IPS DF 19.7 (cell line): Measurements from ENCODE around the gene NKAIN1.
A peak's percentile ranks its signal among the peaks of the same experiment; 100 is the strongest.
"Not testable (repeated sequence)": the region's sequence is repeated elsewhere in the genome, so short reads cannot be mapped to it uniquely, and the experiment has no call there.

Experiments
- DNase-seq: peaks from one replicate; pipeline ENCODE4 v3.0.0-alpha.2; 2013; ENCODE audit warnings: low read depth, low spot score

NKAIN1 gene

DNA sequence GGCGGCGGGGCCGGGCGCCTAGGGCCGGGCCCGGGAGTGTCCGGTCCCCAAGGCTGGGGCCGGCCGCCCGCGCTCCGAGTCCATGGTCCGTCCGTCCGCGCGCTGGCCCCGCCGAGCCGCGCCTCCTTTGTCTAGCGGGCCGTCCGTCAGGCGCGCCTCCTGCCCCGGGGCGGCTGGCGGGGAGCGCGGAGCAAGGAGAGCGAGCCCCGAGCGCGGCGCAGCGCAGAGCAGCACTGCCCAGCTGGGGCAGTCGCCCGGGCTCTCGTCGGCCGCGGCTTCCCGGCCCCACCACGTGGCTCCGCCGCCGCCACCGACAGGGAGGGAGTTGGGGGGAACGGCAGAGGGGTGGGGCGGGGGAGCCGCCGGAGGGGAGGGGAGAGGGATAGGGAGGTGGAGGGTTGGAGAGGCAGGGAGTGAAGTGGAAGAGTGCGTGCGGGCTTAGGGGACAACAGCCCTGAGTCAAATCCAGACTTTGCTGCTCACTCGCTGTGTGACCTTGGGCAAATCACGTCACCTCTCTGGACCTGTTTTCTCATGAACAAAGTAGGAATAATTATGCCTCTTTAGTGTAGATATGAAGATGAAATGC is at the start of gene NKAIN1:
NKAIN1 (minus strand) TSS at position 235 of the 589 bp plus-strand sequence. CDS start 340 bp downstream, outside the sequence.
- DNase-seq: peak; percentile 33

DNA sequence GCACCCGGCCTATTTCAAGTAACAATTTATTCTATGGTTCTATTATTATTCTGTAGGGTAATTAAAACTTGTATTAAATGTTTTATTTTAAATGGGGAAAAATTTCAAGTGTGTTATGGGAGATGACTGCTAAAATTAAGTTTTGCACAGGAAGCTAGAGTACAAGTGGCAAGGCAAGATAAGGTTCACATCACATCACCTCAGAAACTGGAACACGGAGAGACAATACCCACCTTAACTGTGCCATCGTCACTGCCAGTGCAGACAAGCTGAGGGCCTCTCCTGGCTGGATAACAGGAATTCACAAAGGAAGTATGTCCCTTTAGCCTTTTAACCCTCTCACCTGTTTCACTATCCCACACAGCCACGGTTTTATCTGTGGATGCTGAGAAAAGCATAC is 49.3 kb upstream of the NKAIN1 start:
- DNase-seq: no peak

DNA sequence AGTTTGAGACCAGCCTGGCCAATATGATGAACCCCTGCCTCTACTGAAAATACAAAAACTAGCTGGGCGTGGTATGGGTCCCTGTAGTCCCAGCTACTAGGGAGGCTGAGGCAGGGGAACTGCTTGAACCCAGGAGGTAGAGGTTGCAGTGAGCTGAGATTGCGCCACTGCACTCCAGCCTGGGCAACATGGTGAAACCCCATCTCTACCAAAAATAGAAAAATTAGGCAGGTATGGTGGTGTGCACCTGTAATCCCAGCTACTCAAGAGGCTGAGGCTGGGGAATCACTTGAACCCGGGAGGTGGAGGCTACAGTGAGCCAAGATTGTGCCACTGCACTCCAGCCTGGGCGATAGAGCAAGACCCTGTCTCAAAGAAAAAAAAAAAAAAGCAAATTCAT is 48.1 kb upstream of the NKAIN1 start:
- not testable (repeated sequence) for DNase-seq

DNA sequence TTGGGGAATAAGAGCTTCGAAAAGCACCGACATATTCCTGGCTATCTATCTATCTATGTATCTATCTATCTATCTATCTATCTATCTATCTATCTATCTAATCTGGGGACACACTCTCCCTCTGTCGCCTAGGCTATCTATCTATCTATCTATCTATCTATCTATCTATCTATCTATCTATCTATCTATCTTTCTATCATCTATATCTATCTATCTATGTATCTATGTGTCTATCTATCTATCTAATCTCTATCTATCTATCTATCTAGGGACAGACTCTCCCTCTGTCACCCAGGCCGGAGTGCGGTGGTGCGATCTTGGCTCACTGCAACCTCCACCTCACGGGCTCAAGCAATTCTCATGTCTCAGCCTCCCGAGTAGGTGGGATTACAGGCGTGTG is 42.7 kb upstream of the NKAIN1 start:
- not testable (repeated sequence) for DNase-seq

DNA sequence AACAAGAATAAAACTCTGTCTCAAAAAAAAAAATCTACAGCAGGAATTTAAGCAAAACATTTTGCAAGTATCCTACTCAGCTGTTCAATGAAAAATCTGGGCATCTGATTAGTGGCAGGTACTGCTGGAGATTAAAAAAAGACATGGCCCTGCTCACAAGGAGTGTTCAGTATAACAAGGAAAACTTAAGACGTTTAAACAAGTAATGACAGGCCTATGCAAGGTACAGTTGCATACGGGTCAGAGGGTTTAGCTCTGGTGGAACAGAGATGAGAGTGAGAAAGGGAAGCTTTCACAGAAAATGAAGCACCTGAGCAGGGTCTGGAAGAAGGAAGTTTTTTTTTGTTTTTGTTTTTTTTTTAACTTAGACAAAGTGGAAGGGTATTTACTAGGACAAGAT is 33.9 kb upstream of the NKAIN1 start:
- DNase-seq: no peak

DNA sequence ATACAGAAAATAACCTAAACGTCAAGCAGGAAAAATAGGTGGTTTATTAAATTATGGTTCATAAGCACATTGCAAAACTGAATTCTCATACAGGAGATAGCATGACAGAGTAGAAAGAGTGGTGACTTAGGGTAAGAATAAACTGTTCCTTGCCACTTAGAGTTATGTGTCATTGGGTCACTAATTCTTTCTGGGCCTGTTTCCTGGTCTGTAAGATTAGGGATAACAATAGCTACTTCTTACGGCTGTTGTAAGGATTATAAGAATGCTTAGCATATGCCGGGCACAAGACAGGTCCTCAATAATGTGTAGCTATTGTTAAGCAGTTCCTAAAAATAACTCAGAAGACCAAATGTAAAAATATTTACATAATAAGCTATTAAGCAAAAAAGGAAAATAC is 32.7 kb upstream of the NKAIN1 start:
- no peak for DNase-seq

DNA sequence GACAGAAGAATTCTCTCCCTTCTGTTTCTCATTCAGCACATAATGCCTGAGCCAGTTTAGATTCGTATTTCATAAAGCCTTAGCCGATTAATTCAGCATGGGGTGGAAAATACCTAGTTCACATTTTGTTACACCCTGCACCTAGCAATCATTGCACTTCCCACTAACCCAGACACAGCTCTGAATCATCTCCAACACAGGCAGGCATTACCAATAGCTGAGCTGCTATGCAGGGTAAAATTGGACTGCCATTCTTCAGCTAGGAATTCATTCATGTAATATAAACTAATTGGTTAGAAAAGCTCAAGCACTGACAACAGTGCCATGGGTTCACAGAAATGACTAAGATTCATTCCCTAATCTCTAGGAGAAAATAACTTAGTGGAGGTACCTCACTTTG is 26.9 kb upstream of the NKAIN1 start:
- no peak for DNase-seq

DNA sequence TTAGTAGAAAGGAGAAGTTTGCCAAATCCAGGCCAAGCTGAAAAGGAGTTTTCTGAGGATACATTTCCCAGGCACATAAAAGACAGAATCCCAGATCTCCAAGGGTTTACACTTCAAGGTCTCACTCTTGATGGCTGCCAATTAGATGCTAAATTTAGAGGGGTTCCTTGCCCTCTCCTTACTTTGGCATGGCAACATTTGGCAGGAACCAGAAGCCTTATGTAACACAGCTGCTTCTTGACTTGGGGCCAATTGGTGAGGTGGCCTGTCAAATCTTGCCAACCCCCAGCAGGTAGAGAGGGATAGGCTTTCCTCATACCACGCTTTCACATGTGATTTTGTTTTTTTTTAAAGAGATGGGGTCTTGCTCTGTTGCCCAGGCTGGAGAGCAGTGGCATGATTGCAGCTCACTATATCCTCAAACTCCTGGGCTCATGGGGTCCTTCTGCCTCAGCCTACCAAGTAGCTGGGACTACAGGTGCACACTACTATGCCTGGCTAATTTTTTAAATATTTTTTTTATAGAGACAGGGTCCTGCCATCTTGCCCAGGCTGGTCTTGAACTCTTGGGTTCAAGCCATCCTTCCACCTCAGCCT is 25.2 kb upstream of the NKAIN1 start:
- DNase-seq: no peak

DNA sequence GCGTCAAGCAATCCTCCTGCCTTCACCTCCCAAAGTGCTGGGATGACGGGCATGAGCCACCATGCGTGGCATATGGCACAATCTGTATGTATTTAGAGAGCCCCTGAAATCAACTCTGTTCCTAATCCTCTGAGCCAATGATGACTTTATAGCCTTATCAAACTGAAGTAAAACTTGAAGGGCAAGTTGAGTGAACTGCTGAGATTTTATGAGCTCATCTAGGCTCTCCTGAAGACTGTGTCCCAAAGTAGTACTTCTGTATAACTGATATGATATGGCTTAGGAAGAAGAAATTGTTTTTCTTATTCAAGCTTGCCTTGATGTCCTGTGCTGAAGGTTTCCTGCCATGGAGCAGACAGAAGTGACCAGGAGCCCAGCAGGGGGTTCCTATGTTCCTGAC is 23.7 kb upstream of the NKAIN1 start:
- DNase-seq: no peak

DNA sequence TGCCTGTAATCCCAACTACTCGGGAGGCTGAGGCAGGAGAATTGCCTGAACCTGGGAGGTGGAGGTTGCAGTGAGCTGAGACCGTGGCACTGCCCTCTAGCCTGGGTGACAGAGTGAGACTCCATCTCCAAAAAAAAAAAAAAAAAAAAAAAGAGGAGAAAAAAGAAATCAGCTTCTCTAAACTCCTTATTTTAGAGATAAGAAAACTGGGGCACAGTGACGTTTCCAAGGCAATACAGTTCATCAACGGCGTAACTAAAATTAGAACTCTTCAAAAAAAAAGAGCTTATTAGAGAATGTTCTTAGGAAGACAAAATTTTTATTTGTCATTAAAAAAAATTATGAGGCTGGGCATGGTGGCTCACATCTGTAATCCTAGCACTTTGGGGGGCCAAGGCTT is 22.7 kb upstream of the NKAIN1 start:
- DNase-seq: not testable (repeated sequence)

DNA sequence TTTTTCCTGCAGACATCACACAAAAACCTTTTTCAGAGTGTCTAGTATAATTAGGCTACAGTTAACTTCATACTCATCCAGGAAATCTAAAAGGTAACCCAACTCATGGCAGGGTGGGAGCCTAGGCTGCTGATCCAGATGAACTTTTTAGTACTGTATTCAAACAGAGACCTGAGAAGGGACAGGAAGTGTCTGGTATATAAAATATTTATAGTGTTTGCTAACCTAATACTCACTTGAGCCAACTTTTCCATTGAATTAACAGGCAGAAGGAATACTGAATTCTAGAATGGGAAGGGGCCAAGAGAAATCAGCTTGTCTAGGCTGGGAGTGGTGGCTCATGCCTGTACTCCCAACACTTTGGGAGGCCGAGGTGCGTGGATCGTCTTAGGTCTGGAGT is 22.2 kb upstream of the NKAIN1 start:
- no peak for DNase-seq

DNA sequence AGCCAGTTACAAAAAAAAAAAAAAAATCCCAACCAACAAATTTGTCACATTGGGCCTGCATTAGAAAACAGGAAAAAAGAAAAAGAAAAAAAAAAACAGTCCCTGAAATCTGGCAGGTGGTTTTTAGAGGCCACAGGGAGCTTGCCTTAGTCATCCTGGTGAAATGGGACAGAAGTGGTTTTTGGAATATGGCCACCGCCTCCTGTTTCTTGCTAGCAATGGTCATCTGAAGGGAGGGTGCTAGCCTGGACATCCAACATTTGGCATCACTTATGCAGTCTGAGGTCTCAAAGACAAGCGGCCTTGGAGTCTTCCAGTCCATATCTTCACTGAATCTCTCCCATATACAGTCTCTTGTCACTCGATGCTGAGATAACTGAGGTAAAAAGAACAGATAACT is 20.1 kb upstream of the NKAIN1 start:
- DNase-seq: no peak

DNA sequence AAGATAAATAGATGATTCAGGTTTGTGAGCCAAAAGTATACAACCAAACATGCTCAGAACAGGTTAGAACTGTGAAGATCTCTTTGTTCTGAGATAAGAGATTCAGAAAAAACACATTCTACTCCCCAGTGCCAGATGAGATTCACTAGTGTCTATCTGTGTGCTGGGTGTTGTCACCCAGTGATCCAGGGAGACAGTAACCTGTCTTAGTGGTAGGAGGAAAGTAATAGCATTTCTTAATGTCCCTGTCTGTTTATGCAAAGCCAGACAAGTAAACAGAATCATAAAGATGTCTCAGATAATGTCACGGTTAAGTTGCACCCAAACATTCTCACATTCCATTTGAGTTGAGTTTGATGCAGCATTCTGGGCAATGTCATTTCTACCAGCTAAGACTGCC is 18.9 kb upstream of the NKAIN1 start:
- DNase-seq: no peak

DNA sequence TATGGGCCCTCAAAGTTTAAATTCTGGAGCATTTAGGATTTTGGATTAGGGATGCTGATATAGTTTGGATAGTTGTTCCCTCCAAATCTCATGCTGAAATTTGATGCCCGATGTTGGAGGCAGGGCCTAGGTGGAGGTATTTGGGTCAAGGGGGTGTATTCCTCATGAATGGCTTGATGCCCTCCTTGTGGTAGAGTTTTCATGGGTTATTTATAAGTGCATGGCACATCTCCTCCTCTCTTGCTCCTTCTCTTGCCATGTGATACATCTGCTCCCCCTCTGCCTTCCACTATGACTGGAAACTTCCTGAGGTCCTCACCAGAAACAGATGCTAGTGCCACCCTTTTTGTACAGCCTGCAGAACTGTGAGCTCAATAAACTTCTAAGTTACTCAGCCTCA is 17.5 kb upstream of the NKAIN1 start:
- DNase-seq: no peak

DNA sequence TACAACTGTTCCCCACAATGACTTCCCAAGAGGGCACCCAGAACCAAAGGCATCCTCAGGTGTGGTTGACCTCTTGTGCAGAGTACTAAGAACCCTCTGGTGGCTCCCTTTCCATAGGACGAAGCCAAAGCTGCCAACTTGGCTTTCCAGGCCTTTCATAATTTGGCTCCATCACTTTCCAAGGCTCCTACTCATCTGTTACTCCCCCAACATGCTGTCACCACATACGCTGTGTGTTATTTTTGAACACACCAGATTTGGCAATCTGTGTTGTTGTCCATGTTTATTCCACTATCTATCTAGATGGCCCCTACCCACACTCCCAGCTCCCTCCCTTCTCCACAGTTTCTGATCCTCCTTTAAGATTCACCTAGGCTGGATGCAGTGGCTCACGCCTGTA is 10.2 kb upstream of the NKAIN1 start:
- DNase-seq: no peak

DNA sequence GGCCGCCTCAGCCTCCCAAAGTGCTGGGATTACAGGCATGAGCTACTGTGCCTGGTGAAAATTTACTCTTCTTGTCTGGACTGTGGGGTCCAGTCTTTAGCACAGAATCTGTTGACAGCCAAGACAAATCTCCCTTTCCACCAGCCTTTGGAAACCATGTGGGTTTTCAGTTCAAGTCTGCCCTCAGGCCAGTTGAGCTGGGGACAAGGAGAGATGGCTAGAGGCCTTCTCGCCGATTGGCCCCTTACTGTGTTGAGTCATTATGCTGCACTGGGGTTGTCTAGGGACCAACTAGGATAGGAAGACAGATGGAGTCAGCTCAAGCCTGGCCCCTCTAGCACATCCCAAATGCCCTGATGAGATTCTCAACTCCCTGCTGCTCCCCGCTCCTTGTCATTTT is 8.6 kb upstream of the NKAIN1 start:
- DNase-seq: no peak

DNA sequence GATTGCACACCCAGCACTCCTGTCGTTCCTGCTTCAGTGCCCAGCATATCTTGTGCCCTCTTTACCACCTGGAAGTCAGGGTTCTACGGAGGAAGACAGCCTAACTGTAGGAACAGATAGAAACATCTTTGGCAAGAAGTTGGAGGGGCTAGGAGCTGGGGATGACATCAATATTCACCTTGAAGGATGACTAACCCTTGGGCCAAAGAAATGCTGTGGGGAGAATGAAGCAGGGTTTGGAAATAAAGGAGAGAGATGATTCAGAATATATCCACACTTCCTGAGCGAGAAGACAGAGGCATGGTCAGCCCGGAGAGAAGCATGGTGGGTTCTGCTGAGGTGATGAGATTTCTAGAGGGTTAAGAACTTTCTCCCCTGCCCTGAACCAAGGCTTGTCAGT is 4.6 kb upstream of the NKAIN1 start:
- DNase-seq: no peak

DNA sequence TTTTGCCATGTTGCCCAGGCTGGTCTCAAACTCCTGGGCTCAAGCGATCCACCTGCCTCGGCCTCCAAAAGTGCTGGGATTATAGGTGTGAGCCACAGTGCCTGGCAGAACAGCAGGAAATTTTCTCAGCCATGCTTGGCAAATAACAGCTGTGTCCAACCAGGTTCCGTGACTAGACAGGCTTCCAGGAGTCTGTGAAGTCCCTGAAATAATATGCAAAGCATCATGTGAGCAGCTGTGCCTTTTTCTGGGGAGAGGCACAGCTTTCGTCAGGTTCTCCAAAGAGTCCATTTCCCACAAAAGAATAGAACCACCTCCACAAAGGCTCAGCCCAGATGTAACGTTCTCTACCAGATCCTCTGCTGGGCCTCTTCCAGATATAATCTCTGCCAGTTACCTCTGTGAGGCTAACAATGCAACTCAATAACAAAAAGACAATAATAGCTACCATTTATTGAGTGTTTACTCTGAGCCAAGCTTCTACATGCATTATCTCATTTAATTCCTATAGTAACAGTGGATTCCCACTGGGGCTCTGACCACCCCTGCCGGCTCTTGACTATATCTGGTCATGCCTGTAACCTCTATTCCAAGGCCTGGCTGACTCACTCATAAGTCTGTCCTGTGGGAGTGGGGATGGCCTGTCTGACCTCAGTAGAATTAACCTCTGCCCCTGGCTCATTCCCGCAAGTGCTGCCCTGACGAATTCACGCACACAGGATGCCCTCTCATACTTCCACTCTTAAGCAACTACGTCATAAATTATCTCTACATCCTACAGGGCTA is 4.0 kb upstream of the NKAIN1 start:
- no peak for DNase-seq

DNA sequence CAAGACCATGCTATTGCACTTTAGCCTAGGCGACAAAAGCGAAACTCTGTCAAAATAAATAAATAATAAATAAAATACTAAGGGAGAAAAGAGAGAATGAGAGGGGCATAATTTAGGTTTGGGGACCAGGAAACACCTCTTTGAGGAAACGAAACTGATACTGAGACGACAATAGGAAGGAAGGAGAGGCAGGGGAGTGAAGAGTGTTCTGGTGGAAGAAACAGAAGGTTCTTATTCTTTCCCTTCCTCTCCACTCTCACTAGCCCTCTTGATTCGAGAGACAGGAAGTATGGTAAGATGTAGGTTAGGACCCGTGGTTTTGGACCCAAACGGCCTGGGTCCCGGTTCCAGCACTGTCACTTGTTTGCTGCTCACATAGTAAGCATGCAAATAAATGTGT is 1.6 kb upstream of the NKAIN1 start:
- DNase-seq: no peak

DNA sequence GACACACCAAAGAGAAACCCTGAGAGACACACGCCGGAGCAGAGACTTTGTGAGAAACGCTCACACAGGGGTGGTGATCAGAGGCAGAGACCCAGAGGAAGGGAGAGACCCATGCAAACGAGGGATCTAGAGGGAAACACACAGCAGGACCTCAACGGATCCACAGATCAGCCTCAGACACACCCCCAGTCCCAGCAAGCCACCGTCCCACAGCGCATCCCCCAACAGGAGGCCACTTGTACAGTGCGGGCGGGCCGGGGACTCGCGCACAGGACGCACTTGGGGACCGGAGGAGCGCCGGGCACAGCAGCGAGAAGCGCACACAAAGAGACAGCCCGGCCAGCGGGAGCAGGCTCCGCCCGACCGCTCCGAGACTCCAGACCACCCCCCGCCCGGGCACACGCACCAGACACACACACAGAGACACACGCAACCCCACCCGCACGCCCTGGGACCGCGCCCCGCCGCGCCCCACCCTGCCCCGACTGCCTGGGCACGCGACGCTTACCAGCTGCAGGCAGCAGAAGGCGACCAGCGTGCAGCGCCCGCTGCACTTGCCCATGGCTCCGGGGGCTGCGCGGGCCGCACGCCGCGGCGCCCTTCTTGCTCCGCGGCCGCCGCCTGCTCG is 587 bp downstream of the NKAIN1 start:
- no peak for DNase-seq

DNA sequence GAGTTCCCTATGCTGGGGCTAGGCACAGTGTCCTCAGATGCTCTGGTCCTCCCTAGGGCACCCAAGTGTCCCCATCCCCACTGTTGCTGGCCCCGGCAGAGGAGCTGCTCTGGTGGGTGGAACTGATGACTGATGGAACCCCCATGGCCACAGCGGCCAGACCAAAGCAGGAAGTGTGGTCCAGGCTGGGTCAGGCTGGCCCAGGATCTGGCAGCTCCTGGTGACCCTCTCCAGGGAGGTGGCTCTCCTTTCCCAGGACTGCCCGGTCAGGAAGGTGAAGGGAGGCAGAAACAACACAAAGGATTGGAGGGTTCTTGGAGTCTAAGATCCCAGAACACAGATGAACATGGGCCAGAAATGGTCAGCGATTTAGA is 1.1 kb downstream of the NKAIN1 start:
- DNase-seq: no peak

DNA sequence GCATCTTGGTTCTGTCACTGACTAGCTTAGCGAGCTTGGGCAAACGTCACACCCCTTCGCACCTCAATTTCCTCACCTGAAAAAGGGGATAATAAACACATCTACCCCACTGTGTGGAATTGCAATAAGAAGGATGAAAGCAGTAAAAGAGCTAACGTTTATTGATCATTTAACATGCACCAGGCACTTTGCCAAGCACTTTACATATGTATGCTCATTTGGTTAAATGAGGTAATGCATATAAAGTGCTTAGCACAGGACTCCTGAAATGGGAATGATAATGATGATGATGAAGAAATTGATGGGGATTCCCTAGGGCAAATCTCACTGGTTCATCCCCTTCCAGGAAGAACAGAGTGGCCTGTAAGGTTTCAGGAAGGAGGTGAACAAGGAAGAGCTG is 4.8 kb downstream of the NKAIN1 start:
- no peak for DNase-seq
